Cardiac fibroblast (primary cell): ENCODE data around the gene CCDC30.
"Not testable (repeated sequence)": the region's sequence is repeated elsewhere in the genome, so short reads cannot be mapped to it uniquely, and the experiment has no call there.

ENCODE experiments used
- DNase-seq, 2 donors: peaks; one replicate each; pipeline versions ENCODE4 v3.0.0 to v3.0.0-alpha.2; 2010; ENCODE audit warnings: low read depth in 2 of 2
- H3K4me3 ChIP-seq, 2 donors: replicated peaks in 1 of 2; 1 replicate in 1 of 2; 2 replicates in 1 of 2; pipeline ENCODE4 v1.5.1; 2011; ENCODE audit warnings: low read depth in 2 of 2, low read length in 2 of 2, mild to moderate bottlenecking in 2 of 2, moderate library complexity in 1 of 2
- CTCF ChIP-seq: IDR thresholded peaks from one replicate; pipeline ENCODE4 v1.5.1; 2011; ENCODE audit warnings: low read depth, mild to moderate bottlenecking, low read length, inconsistent platforms

The CCDC30 gene

GRCh38 chr1:42461196-42461595 lies 1.9 kb upstream of the CCDC30 start:
- no peak overlapping the region for H3K4me3 ChIP-seq
- TF ChIP-seq CTCF: no peak
- no peak for DNase-seq

- no peak for DNase-seq
- TF ChIP-seq CTCF: no peak
- H3K4me3 ChIP-seq: no peak overlapping the region
Measured at GRCh38 chr1:42463921-42464320, 835 bp downstream of the CCDC30 start.

- no peak overlapping the region for H3K4me3 ChIP-seq
- TF ChIP-seq CTCF: no peak
Measured at GRCh38 chr1:42466030-42466429, 2.9 kb downstream of the CCDC30 start.

GRCh38 chr1:42469727-42470126 lies 6.6 kb downstream of the CCDC30 start:
- TF ChIP-seq CTCF: no peak
- no peak for DNase-seq
- H3K4me3 ChIP-seq: no peak overlapping the region

More at GRCh38 chr1:42466030-42466429, 2.9 kb downstream of the CCDC30 start:
- no peak for DNase-seq

GRCh38 chr1:42476605-42477004 lies 13.5 kb downstream of the CCDC30 start:
- TF ChIP-seq CTCF: no peak
- no peak for DNase-seq
- no peak overlapping the region for H3K4me3 ChIP-seq

- not testable (repeated sequence) for H3K4me3 ChIP-seq, DNase-seq
Measured at GRCh38 chr1:42477354-42477753, 14.3 kb downstream of the CCDC30 start.

GRCh38 chr1:42477775-42478174 lies 14.7 kb downstream of the CCDC30 start:
- no peak overlapping the region for H3K4me3 ChIP-seq
- no peak for DNase-seq
- TF ChIP-seq CTCF: no peak

- no peak overlapping the region for H3K4me3 ChIP-seq
- TF ChIP-seq CTCF: peak; percentile 22
- DNase-seq: peak in 1 of 2 donors; percentile 26
Measured at GRCh38 chr1:42479621-42480020, 16.5 kb downstream of the CCDC30 start.
